Measurements from ENCODE around the gene RNF115. TPM values are rescaled to one million over a fixed set of nuclear protein-coding genes. Genes with fewer than 3 reads are reported as not detected.
A peak's percentile ranks its signal among the peaks of the same experiment; 100 is the strongest.

Gene RNF115
- total and polyA plus RNA-seq, 7 donors, result 3.2 to 81.6 (median 45.9) TPM

- no peak for DNase-seq
- Histone ChIP-seq H3K36me3 (ENCODE audit: insufficient read depth in 1 of 2, low read depth in 1 of 2) (no peaks in the 10 kb centered on the region), H3K4me3 (no peak overlapping the region), H3K4me1 (peaks cover 66% of the 10 kb centered on the region), H3K27ac (peak overlapping the region; percentile 83), H3K9me3 (no peaks in the 10 kb centered on the region), H3K27me3 (ENCODE audit: insufficient read depth in 3 of 3, low read length in 2 of 3) (no peaks in the 10 kb centered on the region)
- ATAC-seq, result no peak
- WGBS, 3 donors, result 91 to 97% (median 92%) methylated on average over 7 of the region's 7 CpGs
- TF ChIP-seq CTCF (IDR thresholded peaks at IDR 0.05), result no peak
- intact Hi-C loops (cut with DNase I), result no loop called here
Observed at GRCh38 chr1:145806844-145807243, 17.1 kb downstream of the RNF115 start.

GRCh38 chr1:145806408-145806807 lies 17.5 kb downstream of the RNF115 start:
- intact Hi-C loops (cut with DNase I), result no loop called here
- H3K4me1 ChIP-seq, result peaks cover 66% of the 10 kb centered on the region
- H3K27ac ChIP-seq, result peak overlapping the region; percentile 83

GRCh38 chr1:145805057-145805456 lies 18.8 kb downstream of the RNF115 start:
- Histone ChIP-seq H3K27ac (peak overlapping the region; percentile 83), H3K9me3 (no peaks in the 10 kb centered on the region), H3K27me3 (ENCODE audit: insufficient read depth in 3 of 3, low read length in 2 of 3) (no peaks in the 10 kb centered on the region), H3K4me3 (no peak overlapping the region), H3K36me3 (ENCODE audit: insufficient read depth in 1 of 2, low read depth in 1 of 2) (no peaks in the 10 kb centered on the region), H3K4me1 (peaks cover 76% of the 10 kb centered on the region)
- WGBS, 3 donors, result 29 to 47% (median 37%) methylated on average over 1 of the region's 1 CpG
- no peak for TF ChIP-seq CTCF (IDR thresholded peaks at IDR 0.05)
- DNase-seq, result no peak
- ATAC-seq, result no peak
- intact Hi-C loops (cut with DNase I), result no loop called here

More at GRCh38 chr1:145806408-145806807, 17.5 kb downstream of the RNF115 start:
- no peak for TF ChIP-seq CTCF (IDR thresholded peaks at IDR 0.05)
- 61 to 85% (median 66%) methylated on average over 4 of the region's 4 CpGs for WGBS, 3 donors
- ATAC-seq (peak in 3 of 4 donors; percentile 27 to 52 (median 47)), DNase-seq (no peak)
- H3K4me3 ChIP-seq, result no peak overlapping the region
- no peaks in the 10 kb centered on the region for H3K36me3 ChIP-seq (ENCODE audit: insufficient read depth in 1 of 2, low read depth in 1 of 2)
- no peaks in the 10 kb centered on the region for H3K27me3 ChIP-seq (ENCODE audit: insufficient read depth in 3 of 3, low read length in 2 of 3)
- H3K9me3 ChIP-seq, result no peaks in the 10 kb centered on the region

GRCh38 chr1:145804235-145805045 lies 19.5 kb downstream of the RNF115 start:
- peaks cover 76% of the 10 kb centered on the region for H3K4me1 ChIP-seq
- H3K27ac ChIP-seq, result peak overlapping the region; percentile 83
- DNase-seq, result no peak
- H3K9me3 ChIP-seq, result no peaks in the 10 kb centered on the region
- no peaks in the 10 kb centered on the region for H3K27me3 ChIP-seq (ENCODE audit: insufficient read depth in 3 of 3, low read length in 2 of 3)
- intact Hi-C loops (cut with DNase I), result no loop called here
- 37 to 64% (median 57%) methylated on average over 3 of the region's 3 CpGs for WGBS, 3 donors
- ATAC-seq, result peak in 2 of 4 donors; percentile 14 to 29
- no peak for TF ChIP-seq CTCF (IDR thresholded peaks at IDR 0.05)
- no peaks in the 10 kb centered on the region for H3K36me3 ChIP-seq (ENCODE audit: insufficient read depth in 1 of 2, low read depth in 1 of 2)
- no peak overlapping the region for H3K4me3 ChIP-seq
